ENCODE data around the gene RRBP1.
"Not testable (repeated sequence)": the region's sequence is repeated elsewhere in the genome, so short reads cannot be mapped to it uniquely, and the experiment has no call there.

The RRBP1 gene

GRCh38 chr20:17661121-17661744 is 20.8 kb downstream of the RRBP1 start:
- no peak for DNase-seq (ENCODE audit: low spot score)

- DNase-seq (ENCODE audit: low spot score), result no peak
Observed at GRCh38 chr20:17660667-17661066, 21.4 kb downstream of the RRBP1 start.

- no peak for DNase-seq (ENCODE audit: low spot score)
Observed at GRCh38 chr20:17659801-17660200, 22.2 kb downstream of the RRBP1 start.

GRCh38 chr20:17659344-17659743 is 22.7 kb downstream of the RRBP1 start:
- not testable (repeated sequence) for DNase-seq (ENCODE audit: low spot score)

- no peak for DNase-seq (ENCODE audit: low spot score)
Observed at GRCh38 chr20:17658648-17658993, 23.4 kb downstream of the RRBP1 start.

GRCh38 chr20:17657898-17658647 is 24.0 kb downstream of the RRBP1 start:
- DNase-seq (ENCODE audit: low spot score), result no peak

GRCh38 chr20:17657079-17657825 is 24.8 kb downstream of the RRBP1 start:
- DNase-seq (ENCODE audit: low spot score), result no peak

- no peak for DNase-seq (ENCODE audit: low spot score)
Observed at GRCh38 chr20:17655865-17656479, 26.1 kb downstream of the RRBP1 start.

GRCh38 chr20:17655286-17655651 is 26.8 kb downstream of the RRBP1 start:
- DNase-seq (ENCODE audit: low spot score), result no peak

GRCh38 chr20:17654649-17655285 is 27.3 kb downstream of the RRBP1 start:
- no peak for DNase-seq (ENCODE audit: low spot score)

GRCh38 chr20:17653835-17654648 is 28.0 kb downstream of the RRBP1 start:
- DNase-seq (ENCODE audit: low spot score), result no peak

- no peak for DNase-seq (ENCODE audit: low spot score)
Observed at GRCh38 chr20:17652411-17652810, 29.6 kb downstream of the RRBP1 start.

GRCh38 chr20:17651760-17652388 is 30.2 kb downstream of the RRBP1 start:
- no peak for DNase-seq (ENCODE audit: low spot score)

- DNase-seq (ENCODE audit: low spot score), result no peak
Observed at GRCh38 chr20:17651129-17651759, 30.8 kb downstream of the RRBP1 start.

- DNase-seq (ENCODE audit: low spot score), result no peak
Observed at GRCh38 chr20:17650301-17651128, 31.5 kb downstream of the RRBP1 start.

GRCh38 chr20:17648791-17649730 is 33.0 kb downstream of the RRBP1 start:
- no peak for DNase-seq (ENCODE audit: low spot score)

- no peak for DNase-seq (ENCODE audit: low spot score)
Observed at GRCh38 chr20:17648315-17648646, 33.8 kb downstream of the RRBP1 start.

All from putamen (tissue), 1 donor.